ENCODE data around the gene CDH12.
"Not testable (repeated sequence)": the region's sequence is repeated elsewhere in the genome, so short reads cannot be mapped to it uniquely, and the experiment has no call there.

Gene CDH12

DNA sequence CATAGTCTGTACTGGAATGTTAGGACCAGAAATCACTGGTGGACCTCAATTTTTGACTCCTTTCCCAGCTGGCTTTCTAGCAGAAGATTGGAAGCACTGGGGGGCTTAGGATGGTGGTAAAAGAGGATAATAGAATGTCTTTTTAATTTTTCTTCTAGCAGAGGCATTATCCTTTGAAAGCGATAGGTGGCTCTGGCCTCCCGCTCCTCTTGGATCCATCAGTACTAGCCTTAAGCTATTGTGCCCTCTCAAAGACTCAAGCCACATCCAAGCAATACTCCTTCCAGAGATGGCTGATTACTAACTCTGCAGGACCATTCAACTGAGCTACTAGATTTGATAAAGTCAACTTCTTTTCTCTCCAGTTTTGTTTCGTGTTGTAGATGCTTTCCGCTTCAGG lies 610.6 kb downstream of the CDH12 start:
- Histone ChIP-seq H3K27me3 (ENCODE audit: control insufficient read depth in 2 of 2, insufficient read depth in 2 of 2, low read length in 2 of 2) (no peaks in the 10 kb centered on the region), H3K36me3 (ENCODE audit: control insufficient read depth in 2 of 2, insufficient read depth in 2 of 2, low read length in 2 of 2) (no peaks in the 10 kb centered on the region), H3K9ac (ENCODE audit: low read depth in 1 of 2, low read length in 2 of 2) (no peak overlapping the region), H3K9me3 (ENCODE audit: control insufficient read depth in 2 of 2, low read length in 2 of 2) (no peaks in the 10 kb centered on the region), H3K4me3 (ENCODE audit: low read length in 2 of 2) (no peak overlapping the region), H3K4me1 (ENCODE audit: control insufficient read depth in 2 of 2, insufficient read depth in 2 of 2, low read length in 2 of 2) (no peaks in the 10 kb centered on the region), H3K27ac (ENCODE audit: low read depth in 2 of 2, low read length in 2 of 2) (no peak overlapping the region)

DNA sequence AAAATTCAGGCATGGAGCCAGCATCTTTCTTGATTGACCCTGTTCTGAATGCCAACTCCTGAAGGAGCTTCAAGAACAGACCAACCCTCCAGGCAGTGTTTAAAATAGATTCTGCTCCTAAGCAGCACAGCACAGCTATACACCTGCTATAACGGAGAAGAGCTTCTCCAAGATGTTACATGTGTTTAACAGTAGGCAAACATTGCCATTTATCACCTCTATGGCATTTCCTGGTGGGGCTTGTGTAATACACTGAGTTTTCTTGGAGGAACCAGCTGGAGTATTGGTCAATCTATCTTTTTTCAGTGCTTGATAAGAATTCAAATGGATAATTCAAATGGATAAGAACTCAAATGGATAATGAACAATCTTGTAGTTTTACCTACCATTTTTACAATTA lies 615.1 kb downstream of the CDH12 start:
- no peak overlapping the region for H3K27ac ChIP-seq (ENCODE audit: low read depth in 2 of 2, low read length in 2 of 2)
- H3K36me3 ChIP-seq (ENCODE audit: control insufficient read depth in 2 of 2, insufficient read depth in 2 of 2, low read length in 2 of 2) = no peaks in the 10 kb centered on the region
- no peak overlapping the region for H3K9ac ChIP-seq (ENCODE audit: low read depth in 1 of 2, low read length in 2 of 2)
- no peaks in the 10 kb centered on the region for H3K27me3 ChIP-seq (ENCODE audit: control insufficient read depth in 2 of 2, insufficient read depth in 2 of 2, low read length in 2 of 2)
- no peaks in the 10 kb centered on the region for H3K4me1 ChIP-seq (ENCODE audit: control insufficient read depth in 2 of 2, insufficient read depth in 2 of 2, low read length in 2 of 2)
- no peaks in the 10 kb centered on the region for H3K9me3 ChIP-seq (ENCODE audit: control insufficient read depth in 2 of 2, low read length in 2 of 2)
- no peak overlapping the region for H3K4me3 ChIP-seq (ENCODE audit: low read length in 2 of 2)

DNA sequence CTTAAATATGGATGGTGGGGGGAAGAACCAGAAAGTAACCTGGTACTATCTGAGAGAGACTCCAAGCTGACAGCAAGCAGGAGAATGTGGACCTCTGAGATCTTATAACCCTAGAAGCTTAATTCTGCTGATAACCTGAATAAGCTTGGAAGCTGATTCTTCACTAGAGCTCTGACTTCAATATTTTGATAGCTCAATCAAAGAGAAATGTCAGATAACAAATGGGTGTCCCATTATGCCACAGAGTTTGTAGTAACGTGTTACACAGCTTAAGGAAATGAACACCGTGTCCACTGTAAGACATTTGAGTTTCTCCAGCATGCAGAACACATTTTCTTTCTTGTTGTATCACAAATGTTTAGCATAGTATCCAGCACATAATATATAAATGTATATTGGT lies 626.7 kb downstream of the CDH12 start:
- H3K27me3 ChIP-seq (ENCODE audit: control insufficient read depth in 2 of 2, insufficient read depth in 2 of 2, low read length in 2 of 2) = no peaks in the 10 kb centered on the region
- no peaks in the 10 kb centered on the region for H3K4me1 ChIP-seq (ENCODE audit: control insufficient read depth in 2 of 2, insufficient read depth in 2 of 2, low read length in 2 of 2)
- no peak overlapping the region for H3K9ac ChIP-seq (ENCODE audit: low read depth in 1 of 2, low read length in 2 of 2)
- no peak overlapping the region for H3K27ac ChIP-seq (ENCODE audit: low read depth in 2 of 2, low read length in 2 of 2)
- H3K36me3 ChIP-seq (ENCODE audit: control insufficient read depth in 2 of 2, insufficient read depth in 2 of 2, low read length in 2 of 2) = no peaks in the 10 kb centered on the region
- no peaks in the 10 kb centered on the region for H3K9me3 ChIP-seq (ENCODE audit: control insufficient read depth in 2 of 2, low read length in 2 of 2)
- H3K4me3 ChIP-seq (ENCODE audit: low read length in 2 of 2) = no peak overlapping the region

DNA sequence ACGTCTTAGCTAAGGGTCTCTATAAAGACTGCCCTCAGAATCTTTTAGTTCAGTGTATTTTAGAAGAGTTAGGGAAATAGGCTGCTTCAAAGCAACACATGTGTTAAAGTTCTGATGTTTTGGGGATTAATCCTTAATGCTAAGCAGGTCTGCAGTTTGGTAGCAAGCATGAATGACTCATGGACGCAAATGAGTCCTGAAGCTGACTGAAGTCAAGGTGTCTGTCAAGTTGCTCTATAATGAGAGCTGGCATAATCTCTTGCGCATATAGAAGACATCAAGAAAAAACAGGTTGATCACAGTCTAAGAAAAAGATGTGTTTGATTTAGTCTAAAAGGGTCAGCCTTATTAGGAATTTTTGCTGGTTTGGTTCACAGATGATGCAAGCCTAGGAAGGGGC lies 630.1 kb downstream of the CDH12 start:
- H3K27me3 ChIP-seq (ENCODE audit: control insufficient read depth in 2 of 2, insufficient read depth in 2 of 2, low read length in 2 of 2) = no peaks in the 10 kb centered on the region
- no peaks in the 10 kb centered on the region for H3K4me1 ChIP-seq (ENCODE audit: control insufficient read depth in 2 of 2, insufficient read depth in 2 of 2, low read length in 2 of 2)
- no peaks in the 10 kb centered on the region for H3K9me3 ChIP-seq (ENCODE audit: control insufficient read depth in 2 of 2, low read length in 2 of 2)
- no peak overlapping the region for H3K9ac ChIP-seq (ENCODE audit: low read depth in 1 of 2, low read length in 2 of 2)
- no peak overlapping the region for H3K4me3 ChIP-seq (ENCODE audit: low read length in 2 of 2)
- no peak overlapping the region for H3K27ac ChIP-seq (ENCODE audit: low read depth in 2 of 2, low read length in 2 of 2)
- H3K36me3 ChIP-seq (ENCODE audit: control insufficient read depth in 2 of 2, insufficient read depth in 2 of 2, low read length in 2 of 2) = no peaks in the 10 kb centered on the region

DNA sequence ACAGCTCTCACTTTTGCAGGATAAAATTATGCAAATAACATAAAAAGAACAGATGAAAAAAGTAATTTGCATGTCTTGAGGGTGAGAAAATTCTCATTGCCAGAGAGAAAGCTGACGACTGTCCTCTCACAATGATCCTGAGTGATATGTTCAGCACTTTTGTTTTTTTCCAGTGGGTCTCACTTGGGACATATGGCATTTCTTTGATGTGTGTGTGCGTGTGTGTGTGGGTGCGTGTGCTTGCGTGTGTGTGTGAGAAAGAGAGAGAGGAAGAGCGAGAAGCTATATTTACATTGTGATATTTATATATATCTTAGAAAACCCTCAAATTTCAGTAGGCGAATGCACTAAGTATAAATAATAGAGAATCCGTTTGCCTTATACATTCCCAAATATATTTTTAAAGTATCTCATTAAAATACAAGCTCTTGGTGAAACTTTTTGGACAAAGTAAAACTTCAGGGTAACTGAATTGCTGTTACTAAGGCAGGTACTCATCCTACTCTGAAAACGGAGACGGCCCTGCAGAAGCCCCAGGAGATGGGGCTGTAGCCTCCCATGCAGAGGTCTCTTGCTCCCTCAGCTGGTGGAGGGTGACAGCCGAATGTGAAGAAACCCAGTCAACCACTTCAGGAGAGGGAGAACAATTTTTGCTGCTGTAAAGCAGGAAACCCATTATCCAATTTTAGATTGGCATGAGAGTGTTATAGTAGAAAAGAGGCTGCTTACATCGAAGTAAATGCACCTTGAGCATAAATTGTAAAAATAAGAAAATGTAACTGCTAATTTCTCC lies 639.2 kb downstream of the CDH12 start:
- not testable (repeated sequence) for H3K27me3 ChIP-seq (ENCODE audit: control insufficient read depth in 2 of 2, insufficient read depth in 2 of 2, low read length in 2 of 2); H3K27ac ChIP-seq (ENCODE audit: low read depth in 2 of 2, low read length in 2 of 2); H3K9ac ChIP-seq (ENCODE audit: low read depth in 1 of 2, low read length in 2 of 2); H3K4me1 ChIP-seq (ENCODE audit: control insufficient read depth in 2 of 2, insufficient read depth in 2 of 2, low read length in 2 of 2); H3K36me3 ChIP-seq (ENCODE audit: control insufficient read depth in 2 of 2, insufficient read depth in 2 of 2, low read length in 2 of 2); H3K4me3 ChIP-seq (ENCODE audit: low read length in 2 of 2); H3K9me3 ChIP-seq (ENCODE audit: control insufficient read depth in 2 of 2, low read length in 2 of 2)

DNA sequence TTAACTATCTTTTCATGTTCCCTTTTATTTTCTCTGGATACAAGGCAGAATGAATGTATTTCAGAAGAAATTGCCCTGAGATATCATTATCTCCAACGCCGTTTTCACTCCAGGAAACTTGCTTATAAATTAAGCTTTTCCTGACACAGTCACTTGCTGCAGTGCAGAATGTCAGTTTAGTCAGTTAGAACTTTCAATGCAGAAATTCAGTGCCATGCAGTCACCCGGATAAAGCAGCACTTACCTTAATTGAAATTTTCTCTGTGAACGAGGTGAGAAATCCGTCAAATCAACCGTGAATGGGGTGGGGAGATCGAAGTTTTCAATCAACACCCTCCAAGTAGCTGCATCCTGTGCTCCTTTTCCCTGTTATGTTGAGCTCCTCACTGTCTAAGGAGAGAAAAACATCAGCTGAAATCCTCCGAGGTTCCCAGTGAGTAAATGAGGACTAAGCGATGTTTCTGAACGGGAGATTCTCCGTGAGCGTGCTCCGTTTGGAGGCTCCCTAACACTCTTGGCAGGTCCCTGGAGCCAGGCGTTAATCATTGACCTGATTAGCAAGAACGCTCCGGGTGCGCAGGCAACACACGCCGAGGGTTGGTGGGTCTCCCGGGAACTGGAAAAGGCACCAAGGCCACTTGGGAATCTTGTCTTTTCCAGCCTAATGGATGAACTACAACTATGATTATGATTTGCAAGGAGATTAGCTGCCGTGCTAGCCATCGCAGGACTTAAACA lies 640.7 kb downstream of the CDH12 start:
- H3K9me3 ChIP-seq (ENCODE audit: control insufficient read depth in 2 of 2, low read length in 2 of 2); H3K4me3 ChIP-seq (ENCODE audit: low read length in 2 of 2); H3K9ac ChIP-seq (ENCODE audit: low read depth in 1 of 2, low read length in 2 of 2); H3K27ac ChIP-seq (ENCODE audit: low read depth in 2 of 2, low read length in 2 of 2); H3K36me3 ChIP-seq (ENCODE audit: control insufficient read depth in 2 of 2, insufficient read depth in 2 of 2, low read length in 2 of 2); H3K27me3 ChIP-seq (ENCODE audit: control insufficient read depth in 2 of 2, insufficient read depth in 2 of 2, low read length in 2 of 2); H3K4me1 ChIP-seq (ENCODE audit: control insufficient read depth in 2 of 2, insufficient read depth in 2 of 2, low read length in 2 of 2): not testable (repeated sequence)

DNA sequence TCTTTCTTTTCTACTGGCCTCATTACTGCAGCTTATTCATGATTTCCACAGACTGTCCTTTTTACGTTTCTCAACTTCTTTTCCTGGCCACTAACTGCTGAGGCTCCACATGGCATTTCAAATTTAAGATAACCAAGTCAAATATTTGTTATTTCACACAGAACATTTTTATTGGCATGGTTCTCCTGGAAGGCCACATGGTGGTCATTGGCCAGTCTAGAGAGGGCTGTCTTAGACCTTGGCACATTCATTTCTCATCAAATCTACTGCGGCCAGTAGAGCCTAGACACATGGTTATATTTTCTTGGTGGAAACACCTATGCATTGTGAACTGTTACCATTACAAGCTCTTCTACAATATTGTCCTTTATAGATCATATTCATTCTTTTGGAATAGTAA lies 644.7 kb downstream of the CDH12 start:
- not testable (repeated sequence) for H3K9me3 ChIP-seq (ENCODE audit: control insufficient read depth in 2 of 2, low read length in 2 of 2); H3K27me3 ChIP-seq (ENCODE audit: control insufficient read depth in 2 of 2, insufficient read depth in 2 of 2, low read length in 2 of 2); H3K9ac ChIP-seq (ENCODE audit: low read depth in 1 of 2, low read length in 2 of 2); H3K4me1 ChIP-seq (ENCODE audit: control insufficient read depth in 2 of 2, insufficient read depth in 2 of 2, low read length in 2 of 2); H3K4me3 ChIP-seq (ENCODE audit: low read length in 2 of 2); H3K36me3 ChIP-seq (ENCODE audit: control insufficient read depth in 2 of 2, insufficient read depth in 2 of 2, low read length in 2 of 2); H3K27ac ChIP-seq (ENCODE audit: low read depth in 2 of 2, low read length in 2 of 2)

DNA sequence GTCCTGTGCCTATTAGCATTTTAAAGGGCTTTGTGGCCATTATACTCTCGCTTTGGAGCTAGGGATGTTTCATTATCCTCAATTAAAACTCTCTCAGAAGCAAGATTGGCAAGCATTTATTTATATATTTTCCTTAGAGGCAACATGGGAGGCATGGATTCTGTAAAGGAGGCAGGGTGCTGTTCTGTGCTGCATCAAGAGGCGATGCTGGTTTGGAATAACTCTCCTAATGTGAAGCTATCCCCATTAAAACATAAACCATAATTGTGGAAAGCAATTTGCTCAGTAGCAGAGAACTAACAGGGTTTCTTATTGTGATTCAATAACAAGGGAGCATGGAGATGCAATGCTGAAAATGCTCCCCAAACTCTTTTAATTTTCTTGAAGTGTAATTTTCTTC lies 664.5 kb downstream of the CDH12 start:
- H3K9ac ChIP-seq (ENCODE audit: low read depth in 1 of 2, low read length in 2 of 2); H3K27ac ChIP-seq (ENCODE audit: low read depth in 2 of 2, low read length in 2 of 2); H3K4me3 ChIP-seq (ENCODE audit: low read length in 2 of 2); H3K36me3 ChIP-seq (ENCODE audit: control insufficient read depth in 2 of 2, insufficient read depth in 2 of 2, low read length in 2 of 2); H3K4me1 ChIP-seq (ENCODE audit: control insufficient read depth in 2 of 2, insufficient read depth in 2 of 2, low read length in 2 of 2); H3K9me3 ChIP-seq (ENCODE audit: control insufficient read depth in 2 of 2, low read length in 2 of 2); H3K27me3 ChIP-seq (ENCODE audit: control insufficient read depth in 2 of 2, insufficient read depth in 2 of 2, low read length in 2 of 2): not testable (repeated sequence)

DNA sequence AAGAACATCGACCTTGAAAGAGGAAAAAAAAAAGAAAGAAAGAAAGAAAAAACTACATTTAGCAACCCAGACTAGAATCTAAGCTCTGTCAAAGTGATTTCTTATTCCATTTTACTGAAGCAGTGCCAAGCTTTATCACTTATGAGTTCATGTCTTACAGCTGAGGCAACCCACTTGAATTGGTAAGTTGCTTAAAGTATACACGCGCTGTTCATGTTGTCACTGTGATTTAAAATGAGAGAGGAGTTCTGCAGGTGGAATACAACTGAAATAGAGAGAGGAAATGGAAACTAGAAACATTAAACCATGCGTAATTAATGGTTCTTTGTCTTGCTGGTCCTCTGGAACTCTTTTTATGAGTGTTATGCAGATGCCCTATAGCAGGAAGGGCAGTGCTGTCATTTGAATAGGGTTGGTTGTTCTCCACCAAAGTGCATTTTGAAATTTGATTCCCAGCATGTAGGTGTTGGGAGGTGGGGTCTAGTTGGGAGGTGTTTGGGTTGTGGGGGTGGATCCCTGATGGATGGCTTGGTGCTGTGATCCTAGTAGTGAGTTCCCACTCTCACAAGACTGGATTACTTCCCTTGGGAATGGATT lies 665.4 kb downstream of the CDH12 start:
- H3K9ac ChIP-seq (ENCODE audit: low read depth in 1 of 2, low read length in 2 of 2); H3K9me3 ChIP-seq (ENCODE audit: control insufficient read depth in 2 of 2, low read length in 2 of 2); H3K27ac ChIP-seq (ENCODE audit: low read depth in 2 of 2, low read length in 2 of 2); H3K36me3 ChIP-seq (ENCODE audit: control insufficient read depth in 2 of 2, insufficient read depth in 2 of 2, low read length in 2 of 2); H3K4me3 ChIP-seq (ENCODE audit: low read length in 2 of 2); H3K4me1 ChIP-seq (ENCODE audit: control insufficient read depth in 2 of 2, insufficient read depth in 2 of 2, low read length in 2 of 2); H3K27me3 ChIP-seq (ENCODE audit: control insufficient read depth in 2 of 2, insufficient read depth in 2 of 2, low read length in 2 of 2): not testable (repeated sequence)

DNA sequence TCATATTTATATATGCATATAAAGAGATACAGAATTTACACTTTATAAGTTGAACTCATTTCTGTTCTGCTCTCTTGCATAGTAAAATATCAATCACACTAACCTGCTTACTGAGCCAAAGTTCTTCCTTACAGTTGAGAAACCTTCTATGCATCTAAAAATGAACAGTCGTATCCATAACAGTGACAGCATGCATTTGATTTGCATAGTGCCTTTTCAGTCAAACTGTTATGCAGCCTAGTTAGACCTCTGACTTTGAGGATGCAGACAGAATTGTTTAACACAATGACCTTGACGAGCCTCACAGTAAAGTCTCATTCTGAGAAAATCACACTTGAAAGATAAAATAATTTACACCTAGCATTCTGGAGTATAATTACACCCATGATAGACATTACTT lies 683.9 kb downstream of the CDH12 start:
- not testable (repeated sequence) for H3K9me3 ChIP-seq (ENCODE audit: control insufficient read depth in 2 of 2, low read length in 2 of 2); H3K9ac ChIP-seq (ENCODE audit: low read depth in 1 of 2, low read length in 2 of 2); H3K4me1 ChIP-seq (ENCODE audit: control insufficient read depth in 2 of 2, insufficient read depth in 2 of 2, low read length in 2 of 2); H3K27me3 ChIP-seq (ENCODE audit: control insufficient read depth in 2 of 2, insufficient read depth in 2 of 2, low read length in 2 of 2); H3K27ac ChIP-seq (ENCODE audit: low read depth in 2 of 2, low read length in 2 of 2); H3K36me3 ChIP-seq (ENCODE audit: control insufficient read depth in 2 of 2, insufficient read depth in 2 of 2, low read length in 2 of 2); H3K4me3 ChIP-seq (ENCODE audit: low read length in 2 of 2)

All from mucosa of rectum (tissue), 2 donors.